ENCODE results near the gene MYH7. TPM values are rescaled to one million over a fixed set of nuclear protein-coding genes. Genes with fewer than 3 reads are reported as not detected.

The MYH7 gene
- polyA plus RNA-seq, 1 donor from 2014 or later = 0.12 TPM

DNA sequence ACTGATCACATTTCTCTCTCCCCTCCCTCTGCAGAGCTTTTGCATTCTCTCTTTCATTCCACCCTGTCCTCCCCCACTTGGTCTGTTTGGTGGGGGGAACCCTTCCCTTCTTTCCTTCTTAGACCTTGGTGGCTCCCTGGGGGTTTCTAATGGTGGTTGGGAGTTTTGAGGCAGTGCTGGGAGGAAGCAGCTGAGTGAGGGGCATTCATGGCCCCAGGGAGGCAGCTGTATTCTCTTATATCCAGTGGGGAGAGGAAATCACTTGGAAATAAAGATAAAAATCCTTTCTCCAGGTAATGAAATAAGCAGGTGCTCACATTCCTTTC is 47.3 kb upstream of the MYH7 start:
- peak overlapping the region; percentile 72 for H3K9ac ChIP-seq (ENCODE audit: low read length)
- no peaks in the 10 kb centered on the region for H3K79me2 ChIP-seq (replicated peaks; ENCODE audit: insufficient read depth, low read length)
- peaks cover 2% of the 10 kb centered on the region for H3K36me3 ChIP-seq (ENCODE audit: insufficient read depth, low read length)
- peak overlapping the region; percentile 96 for H3K27ac ChIP-seq (ENCODE audit: low read length)
- H4K20me1 ChIP-seq (ENCODE audit: insufficient read depth) = no peaks in the 10 kb centered on the region
- H3K9me3 ChIP-seq (ENCODE audit: low read length) = no peaks in the 10 kb centered on the region
- peak overlapping the region; percentile 88 for H3K4me2 ChIP-seq (ENCODE audit: low read length)
- no peaks in the 10 kb centered on the region for H3F3A ChIP-seq (ENCODE audit: insufficient read depth, low read length, poor library complexity, severe bottlenecking)
- peak overlapping the region; percentile 57 for H3K4me3 ChIP-seq (ENCODE audit: low read length)
- TF ChIP-seq, protein P1, sequence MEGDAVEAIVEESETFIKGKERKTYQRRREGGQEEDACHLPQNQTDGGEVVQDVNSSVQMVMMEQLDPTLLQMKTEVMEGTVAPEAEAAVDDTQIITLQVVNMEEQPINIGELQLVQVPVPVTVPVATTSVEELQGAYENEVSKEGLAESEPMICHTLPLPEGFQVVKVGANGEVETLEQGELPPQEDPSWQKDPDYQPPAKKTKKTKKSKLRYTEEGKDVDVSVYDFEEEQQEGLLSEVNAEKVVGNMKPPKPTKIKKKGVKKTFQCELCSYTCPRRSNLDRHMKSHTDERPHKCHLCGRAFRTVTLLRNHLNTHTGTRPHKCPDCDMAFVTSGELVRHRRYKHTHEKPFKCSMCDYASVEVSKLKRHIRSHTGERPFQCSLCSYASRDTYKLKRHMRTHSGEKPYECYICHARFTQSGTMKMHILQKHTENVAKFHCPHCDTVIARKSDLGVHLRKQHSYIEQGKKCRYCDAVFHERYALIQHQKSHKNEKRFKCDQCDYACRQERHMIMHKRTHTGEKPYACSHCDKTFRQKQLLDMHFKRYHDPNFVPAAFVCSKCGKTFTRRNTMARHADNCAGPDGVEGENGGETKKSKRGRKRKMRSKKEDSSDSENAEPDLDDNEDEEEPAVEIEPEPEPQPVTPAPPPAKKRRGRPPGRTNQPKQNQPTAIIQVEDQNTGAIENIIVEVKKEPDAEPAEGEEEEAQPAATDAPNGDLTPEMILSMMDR (IDR thresholded peaks at IDR 0.05; ENCODE audit: poor library complexity, severe bottlenecking) = no peak
- TF ChIP-seq SMC3 (conservative IDR thresholded peaks at IDR 0.05; ENCODE audit: poor library complexity) = no peak
- TF ChIP-seq RAD21 (conservative IDR thresholded peaks at IDR 0.05) = no peak
- TF ChIP-seq POLR2AphosphoS5 (IDR thresholded peaks at IDR 0.05) = no peak
- TF ChIP-seq, protein P2, sequence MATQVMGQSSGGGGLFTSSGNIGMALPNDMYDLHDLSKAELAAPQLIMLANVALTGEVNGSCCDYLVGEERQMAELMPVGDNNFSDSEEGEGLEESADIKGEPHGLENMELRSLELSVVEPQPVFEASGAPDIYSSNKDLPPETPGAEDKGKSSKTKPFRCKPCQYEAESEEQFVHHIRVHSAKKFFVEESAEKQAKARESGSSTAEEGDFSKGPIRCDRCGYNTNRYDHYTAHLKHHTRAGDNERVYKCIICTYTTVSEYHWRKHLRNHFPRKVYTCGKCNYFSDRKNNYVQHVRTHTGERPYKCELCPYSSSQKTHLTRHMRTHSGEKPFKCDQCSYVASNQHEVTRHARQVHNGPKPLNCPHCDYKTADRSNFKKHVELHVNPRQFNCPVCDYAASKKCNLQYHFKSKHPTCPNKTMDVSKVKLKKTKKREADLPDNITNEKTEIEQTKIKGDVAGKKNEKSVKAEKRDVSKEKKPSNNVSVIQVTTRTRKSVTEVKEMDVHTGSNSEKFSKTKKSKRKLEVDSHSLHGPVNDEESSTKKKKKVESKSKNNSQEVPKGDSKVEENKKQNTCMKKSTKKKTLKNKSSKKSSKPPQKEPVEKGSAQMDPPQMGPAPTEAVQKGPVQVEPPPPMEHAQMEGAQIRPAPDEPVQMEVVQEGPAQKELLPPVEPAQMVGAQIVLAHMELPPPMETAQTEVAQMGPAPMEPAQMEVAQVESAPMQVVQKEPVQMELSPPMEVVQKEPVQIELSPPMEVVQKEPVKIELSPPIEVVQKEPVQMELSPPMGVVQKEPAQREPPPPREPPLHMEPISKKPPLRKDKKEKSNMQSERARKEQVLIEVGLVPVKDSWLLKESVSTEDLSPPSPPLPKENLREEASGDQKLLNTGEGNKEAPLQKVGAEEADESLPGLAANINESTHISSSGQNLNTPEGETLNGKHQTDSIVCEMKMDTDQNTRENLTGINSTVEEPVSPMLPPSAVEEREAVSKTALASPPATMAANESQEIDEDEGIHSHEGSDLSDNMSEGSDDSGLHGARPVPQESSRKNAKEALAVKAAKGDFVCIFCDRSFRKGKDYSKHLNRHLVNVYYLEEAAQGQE (IDR thresholded peaks at IDR 0.05; ENCODE audit: borderline replicate concordance) = no peak
- no peak for TF ChIP-seq TAF1 (IDR thresholded peaks at IDR 0.05; ENCODE audit: low read depth)
- TF ChIP-seq MXI1 (conservative IDR thresholded peaks at IDR 0.05; ENCODE audit: poor library complexity, severe bottlenecking) = no peak
- TF ChIP-seq EP300 (conservative IDR thresholded peaks at IDR 0.05; ENCODE audit: poor library complexity, severe bottlenecking) = no peak
- TF ChIP-seq EZH2 (IDR thresholded peaks at IDR 0.05; ENCODE audit: borderline replicate concordance, insufficient read depth, low read length, poor library complexity, severe bottlenecking) = no peak
- H3K27me3 ChIP-seq (ENCODE audit: insufficient read depth, low read depth, low read length) = no peaks in the 10 kb centered on the region
- no peaks in the 10 kb centered on the region for H3K9me2 ChIP-seq (ENCODE audit: insufficient read depth, low read length)
- peak overlapping the region; percentile 31 for H2AFZ ChIP-seq (ENCODE audit: low read depth, low read length)

DNA sequence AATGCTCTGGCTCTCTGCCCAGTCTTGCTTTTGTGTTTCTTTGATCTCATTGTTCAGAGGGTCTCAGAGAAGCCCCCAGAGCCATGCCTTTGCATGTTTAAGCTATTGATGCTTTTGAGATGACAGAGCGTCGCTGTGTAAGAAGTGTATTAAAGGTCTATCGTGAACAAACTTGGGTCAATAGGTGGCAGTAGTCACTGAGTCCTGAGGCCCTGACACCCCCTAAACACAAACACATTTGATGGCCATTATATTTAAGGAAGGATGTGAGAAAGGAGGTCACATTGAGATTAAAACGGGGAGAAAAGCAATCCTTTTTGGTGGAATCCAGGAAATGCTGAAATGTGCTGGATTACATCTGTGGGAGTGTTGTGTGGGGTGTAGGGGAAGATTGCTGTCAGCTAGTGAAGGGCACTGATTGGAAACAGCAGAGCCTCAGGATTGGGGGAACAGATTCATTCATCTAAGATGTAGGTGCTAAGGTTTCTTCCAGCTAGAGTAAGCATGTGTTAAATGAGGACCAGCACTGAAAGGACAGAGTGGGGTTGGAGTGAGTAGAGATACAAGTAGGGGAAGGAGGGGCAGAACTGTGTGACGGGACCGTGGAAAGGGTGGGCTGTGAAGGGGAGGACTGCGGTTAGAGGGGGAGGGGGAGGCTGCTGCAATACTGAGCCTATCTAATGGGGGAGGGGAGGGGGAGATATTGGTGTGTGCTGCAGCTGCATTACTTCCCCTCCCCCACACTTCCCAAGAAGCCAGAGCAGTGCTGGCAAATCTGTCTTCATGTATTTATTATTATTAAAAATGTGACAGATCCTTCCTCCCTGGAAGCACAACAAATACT is 46.7 kb upstream of the MYH7 start:
- H3K36me3 ChIP-seq (ENCODE audit: insufficient read depth, low read length) = peaks cover 8% of the 10 kb centered on the region
- TF ChIP-seq SMC3 (conservative IDR thresholded peaks at IDR 0.05; ENCODE audit: poor library complexity) (peak; percentile 73), POLR2AphosphoS5 (IDR thresholded peaks at IDR 0.05) (peak; percentile 46), RAD21 (conservative IDR thresholded peaks at IDR 0.05) (peak; percentile 76), EZH2 (IDR thresholded peaks at IDR 0.05; ENCODE audit: borderline replicate concordance, insufficient read depth, low read length, poor library complexity, severe bottlenecking) (no peak), TAF1 (IDR thresholded peaks at IDR 0.05; ENCODE audit: low read depth) (no peak), MXI1 (conservative IDR thresholded peaks at IDR 0.05; ENCODE audit: poor library complexity, severe bottlenecking) (peak; percentile 42), EP300 (conservative IDR thresholded peaks at IDR 0.05; ENCODE audit: poor library complexity, severe bottlenecking) (peak; percentile 54)
- TF ChIP-seq, protein P2 (IDR thresholded peaks at IDR 0.05; ENCODE audit: borderline replicate concordance) = peak; percentile 26
- TF ChIP-seq, protein P1 (IDR thresholded peaks at IDR 0.05; ENCODE audit: poor library complexity, severe bottlenecking) = peak; percentile 79
- H3F3A ChIP-seq (ENCODE audit: insufficient read depth, low read length, poor library complexity, severe bottlenecking) = no peaks in the 10 kb centered on the region
- H3K27me3 ChIP-seq (ENCODE audit: insufficient read depth, low read depth, low read length) = no peaks in the 10 kb centered on the region
- peak overlapping the region; percentile 28 for H2AFZ ChIP-seq (ENCODE audit: low read depth, low read length)
- H3K4me3 ChIP-seq (ENCODE audit: low read length) = peak overlapping the region; percentile 57
- no peaks in the 10 kb centered on the region for H3K9me2 ChIP-seq (ENCODE audit: insufficient read depth, low read length)
- H3K27ac ChIP-seq (ENCODE audit: low read length) = peak overlapping the region; percentile 96
- H3K4me2 ChIP-seq (ENCODE audit: low read length) = peak overlapping the region; percentile 88
- H3K79me2 ChIP-seq (replicated peaks; ENCODE audit: insufficient read depth, low read length) = no peaks in the 10 kb centered on the region
- H4K20me1 ChIP-seq (ENCODE audit: insufficient read depth) = no peaks in the 10 kb centered on the region
- H3K9ac ChIP-seq (ENCODE audit: low read length) = peak overlapping the region; percentile 72
- no peaks in the 10 kb centered on the region for H3K9me3 ChIP-seq (ENCODE audit: low read length)

All from neural cell (in vitro differentiated cells).